ENCODE data around the gene FAM8A1. TPM values are rescaled to one million over a fixed set of nuclear protein-coding genes. Genes with fewer than 3 reads are reported as not detected.

FAM8A1 gene
- polyA plus RNA-seq, 1 of the 3 experiments (the other 2 are of a cell fraction), result 5.0 TPM

DNA sequence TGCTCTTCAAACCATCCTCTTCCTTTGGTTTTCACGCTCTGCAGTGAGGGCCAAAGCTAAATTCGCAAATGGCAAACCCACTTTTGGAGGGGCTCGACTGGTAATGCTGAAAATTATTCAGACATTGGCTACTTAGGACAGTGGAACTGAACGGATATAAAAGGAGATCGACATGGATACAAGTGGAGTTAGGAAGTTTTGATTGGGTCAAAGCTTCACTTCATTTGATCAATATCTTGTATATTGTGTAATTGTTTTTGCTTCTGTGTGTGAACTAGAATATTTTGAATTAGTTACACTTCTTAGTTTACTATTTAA is 1.2 kb downstream of the FAM8A1 start:
- H3K4me2 ChIP-seq, result peak overlapping the region; percentile 69
- peaks cover 19 to 21% of the 10 kb centered on the region in 2 experiments for H3K36me3 ChIP-seq (replicated peaks in 1 of 2; ENCODE audit: control insufficient read depth in 1 of 2, insufficient read depth in 2 of 2, low read length in 1 of 2)
- H3K9me2 ChIP-seq, result no peaks in the 10 kb centered on the region
- TF ChIP-seq, protein P1, sequence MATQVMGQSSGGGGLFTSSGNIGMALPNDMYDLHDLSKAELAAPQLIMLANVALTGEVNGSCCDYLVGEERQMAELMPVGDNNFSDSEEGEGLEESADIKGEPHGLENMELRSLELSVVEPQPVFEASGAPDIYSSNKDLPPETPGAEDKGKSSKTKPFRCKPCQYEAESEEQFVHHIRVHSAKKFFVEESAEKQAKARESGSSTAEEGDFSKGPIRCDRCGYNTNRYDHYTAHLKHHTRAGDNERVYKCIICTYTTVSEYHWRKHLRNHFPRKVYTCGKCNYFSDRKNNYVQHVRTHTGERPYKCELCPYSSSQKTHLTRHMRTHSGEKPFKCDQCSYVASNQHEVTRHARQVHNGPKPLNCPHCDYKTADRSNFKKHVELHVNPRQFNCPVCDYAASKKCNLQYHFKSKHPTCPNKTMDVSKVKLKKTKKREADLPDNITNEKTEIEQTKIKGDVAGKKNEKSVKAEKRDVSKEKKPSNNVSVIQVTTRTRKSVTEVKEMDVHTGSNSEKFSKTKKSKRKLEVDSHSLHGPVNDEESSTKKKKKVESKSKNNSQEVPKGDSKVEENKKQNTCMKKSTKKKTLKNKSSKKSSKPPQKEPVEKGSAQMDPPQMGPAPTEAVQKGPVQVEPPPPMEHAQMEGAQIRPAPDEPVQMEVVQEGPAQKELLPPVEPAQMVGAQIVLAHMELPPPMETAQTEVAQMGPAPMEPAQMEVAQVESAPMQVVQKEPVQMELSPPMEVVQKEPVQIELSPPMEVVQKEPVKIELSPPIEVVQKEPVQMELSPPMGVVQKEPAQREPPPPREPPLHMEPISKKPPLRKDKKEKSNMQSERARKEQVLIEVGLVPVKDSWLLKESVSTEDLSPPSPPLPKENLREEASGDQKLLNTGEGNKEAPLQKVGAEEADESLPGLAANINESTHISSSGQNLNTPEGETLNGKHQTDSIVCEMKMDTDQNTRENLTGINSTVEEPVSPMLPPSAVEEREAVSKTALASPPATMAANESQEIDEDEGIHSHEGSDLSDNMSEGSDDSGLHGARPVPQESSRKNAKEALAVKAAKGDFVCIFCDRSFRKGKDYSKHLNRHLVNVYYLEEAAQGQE (IDR thresholded peaks at IDR 0.05; ENCODE audit: low read depth, low read length), result no peak
- TF ChIP-seq ELF1 (IDR thresholded peaks at IDR 0.05) (no peak), CHD2 (IDR thresholded peaks at IDR 0.05; ENCODE audit: low read length, partially characterized antibody) (no peak), FOSL2 (IDR thresholded peaks at IDR 0.05; ENCODE audit: borderline replicate concordance, low read depth) (no peak), POLR2AphosphoS5 (IDR thresholded peaks at IDR 0.05; ENCODE audit: low read depth, low read length) (no peak), RFX5 (IDR thresholded peaks at IDR 0.05; ENCODE audit: low read length) (no peak), SIN3A (IDR thresholded peaks at IDR 0.05; ENCODE audit: borderline replicate concordance, low read depth, low read length) (no peak), FOXJ3 (CRISPR knock-in tag; IDR thresholded peaks at IDR 0.05) (no peak), MXI1 (IDR thresholded peaks at IDR 0.05; ENCODE audit: low read depth, low read length) (no peak), EP300 (IDR thresholded peaks at IDR 0.05; ENCODE audit: borderline replicate concordance in 1 of 2, low read depth in 1 of 2, low read length in 1 of 2) (no peak), SMC3 (IDR thresholded peaks at IDR 0.05; ENCODE audit: low read depth, low read length) (no peak), RCOR1 (IDR thresholded peaks at IDR 0.05; ENCODE audit: low read length) (no peak), EZH2phosphoT487 (IDR thresholded peaks at IDR 0.05; ENCODE audit: borderline replicate concordance, low read depth) (no peak), NFIC (IDR thresholded peaks at IDR 0.05; ENCODE audit: borderline replicate concordance) (no peak)
- TF ChIP-seq, protein P2, sequence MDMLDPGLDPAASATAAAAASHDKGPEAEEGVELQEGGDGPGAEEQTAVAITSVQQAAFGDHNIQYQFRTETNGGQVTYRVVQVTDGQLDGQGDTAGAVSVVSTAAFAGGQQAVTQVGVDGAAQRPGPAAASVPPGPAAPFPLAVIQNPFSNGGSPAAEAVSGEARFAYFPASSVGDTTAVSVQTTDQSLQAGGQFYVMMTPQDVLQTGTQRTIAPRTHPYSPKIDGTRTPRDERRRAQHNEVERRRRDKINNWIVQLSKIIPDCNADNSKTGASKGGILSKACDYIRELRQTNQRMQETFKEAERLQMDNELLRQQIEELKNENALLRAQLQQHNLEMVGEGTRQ (IDR thresholded peaks at IDR 0.05; ENCODE audit: borderline replicate concordance, low read depth, low read length), result no peak
- TF ChIP-seq, protein P3, sequence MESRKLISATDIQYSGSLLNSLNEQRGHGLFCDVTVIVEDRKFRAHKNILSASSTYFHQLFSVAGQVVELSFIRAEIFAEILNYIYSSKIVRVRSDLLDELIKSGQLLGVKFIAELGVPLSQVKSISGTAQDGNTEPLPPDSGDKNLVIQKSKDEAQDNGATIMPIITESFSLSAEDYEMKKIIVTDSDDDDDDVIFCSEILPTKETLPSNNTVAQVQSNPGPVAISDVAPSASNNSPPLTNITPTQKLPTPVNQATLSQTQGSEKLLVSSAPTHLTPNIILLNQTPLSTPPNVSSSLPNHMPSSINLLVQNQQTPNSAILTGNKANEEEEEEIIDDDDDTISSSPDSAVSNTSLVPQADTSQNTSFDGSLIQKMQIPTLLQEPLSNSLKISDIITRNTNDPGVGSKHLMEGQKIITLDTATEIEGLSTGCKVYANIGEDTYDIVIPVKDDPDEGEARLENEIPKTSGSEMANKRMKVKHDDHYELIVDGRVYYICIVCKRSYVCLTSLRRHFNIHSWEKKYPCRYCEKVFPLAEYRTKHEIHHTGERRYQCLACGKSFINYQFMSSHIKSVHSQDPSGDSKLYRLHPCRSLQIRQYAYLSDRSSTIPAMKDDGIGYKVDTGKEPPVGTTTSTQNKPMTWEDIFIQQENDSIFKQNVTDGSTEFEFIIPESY (IDR thresholded peaks at IDR 0.05; ENCODE audit: borderline replicate concordance, low read depth), result no peak
- TF ChIP-seq, protein P4, sequence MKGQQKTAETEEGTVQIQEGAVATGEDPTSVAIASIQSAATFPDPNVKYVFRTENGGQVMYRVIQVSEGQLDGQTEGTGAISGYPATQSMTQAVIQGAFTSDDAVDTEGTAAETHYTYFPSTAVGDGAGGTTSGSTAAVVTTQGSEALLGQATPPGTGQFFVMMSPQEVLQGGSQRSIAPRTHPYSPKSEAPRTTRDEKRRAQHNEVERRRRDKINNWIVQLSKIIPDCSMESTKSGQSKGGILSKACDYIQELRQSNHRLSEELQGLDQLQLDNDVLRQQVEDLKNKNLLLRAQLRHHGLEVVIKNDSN (IDR thresholded peaks at IDR 0.05; ENCODE audit: borderline replicate concordance, low read depth), result no peak
- TF ChIP-seq, protein P5, sequence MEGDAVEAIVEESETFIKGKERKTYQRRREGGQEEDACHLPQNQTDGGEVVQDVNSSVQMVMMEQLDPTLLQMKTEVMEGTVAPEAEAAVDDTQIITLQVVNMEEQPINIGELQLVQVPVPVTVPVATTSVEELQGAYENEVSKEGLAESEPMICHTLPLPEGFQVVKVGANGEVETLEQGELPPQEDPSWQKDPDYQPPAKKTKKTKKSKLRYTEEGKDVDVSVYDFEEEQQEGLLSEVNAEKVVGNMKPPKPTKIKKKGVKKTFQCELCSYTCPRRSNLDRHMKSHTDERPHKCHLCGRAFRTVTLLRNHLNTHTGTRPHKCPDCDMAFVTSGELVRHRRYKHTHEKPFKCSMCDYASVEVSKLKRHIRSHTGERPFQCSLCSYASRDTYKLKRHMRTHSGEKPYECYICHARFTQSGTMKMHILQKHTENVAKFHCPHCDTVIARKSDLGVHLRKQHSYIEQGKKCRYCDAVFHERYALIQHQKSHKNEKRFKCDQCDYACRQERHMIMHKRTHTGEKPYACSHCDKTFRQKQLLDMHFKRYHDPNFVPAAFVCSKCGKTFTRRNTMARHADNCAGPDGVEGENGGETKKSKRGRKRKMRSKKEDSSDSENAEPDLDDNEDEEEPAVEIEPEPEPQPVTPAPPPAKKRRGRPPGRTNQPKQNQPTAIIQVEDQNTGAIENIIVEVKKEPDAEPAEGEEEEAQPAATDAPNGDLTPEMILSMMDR (IDR thresholded peaks at IDR 0.05), result no peak
- TF ChIP-seq, protein P6, sequence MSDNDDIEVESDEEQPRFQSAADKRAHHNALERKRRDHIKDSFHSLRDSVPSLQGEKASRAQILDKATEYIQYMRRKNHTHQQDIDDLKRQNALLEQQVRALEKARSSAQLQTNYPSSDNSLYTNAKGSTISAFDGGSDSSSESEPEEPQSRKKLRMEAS (IDR thresholded peaks at IDR 0.05; ENCODE audit: low read depth), result no peak
- no peak overlapping the region for H3K27ac ChIP-seq (ENCODE audit: low read depth in 2 of 2, low read length in 1 of 2)
- WGBS (ENCODE audit: low lambda C conversion rate), result 20% methylated on average over 5 of the region's 5 CpGs
- CTCF ChIA-PET, result interaction anchor here (0.9 to 2.3 kb wide), 2 partner anchors 17 to 203 kb away, joined by 4 to 15 read pairs; no protein-coding TSS in a partner anchor
- H2AFZ ChIP-seq (ENCODE audit: low read depth), result peak overlapping the region; percentile 100; the same call in 1 of the 2 replicates
- peaks cover 17% of the 10 kb centered on the region; the same call in 1 of the 2 replicates for H3K79me2 ChIP-seq (ENCODE audit: insufficient read depth)
- no peaks in the 10 kb centered on the region for H3K9me3 ChIP-seq
- H3K4me3 ChIP-seq (ENCODE audit: low read depth in 2 of 2, low read length in 1 of 2), result peak overlapping the region; percentile 91 to 92
- peak overlapping the region; percentile 79; the same call in 1 of the 2 replicates for H3K9ac ChIP-seq
- no peaks in the 10 kb centered on the region for H4K20me1 ChIP-seq (ENCODE audit: insufficient read depth)
- H3F3A ChIP-seq (replicated peaks; ENCODE audit: insufficient read depth), result peaks cover 18% of the 10 kb centered on the region
- no peaks in the 10 kb centered on the region for H3K27me3 ChIP-seq (ENCODE audit: insufficient read depth)
- POLR2A ChIA-PET, result interaction anchor here (0.9 kb wide), 1 partner anchor 105 kb away, joined by 3 read pairs; no protein-coding TSS in a partner anchor
- H3K4me1 ChIP-seq (ENCODE audit: control insufficient read depth in 1 of 2, insufficient read depth in 2 of 2, low read depth in 1 of 2, low read length in 1 of 2), result peaks cover 7 to 9% of the 10 kb centered on the region in 2 experiments; a peak in 3 of 4 replicates
- peak; percentile 18 for DNase-seq

Data from SK-N-SH (cell line).